Keratinocyte (primary cell): ENCODE data around the gene LDHB. TPM values are rescaled to one million over a fixed set of nuclear protein-coding genes. Genes with fewer than 3 reads are reported as not detected.

Experiments
- DNase-seq: peaks from one replicate; pipeline ENCODE4 v3.0.0-alpha.2; 2011; ENCODE audit warnings: low read depth, missing footprints, low spot score
- FAIRE-seq: peaks from 2 replicates; lab custom pipeline; 2011; peaks lifted over from hg19 to GRCh38; lab: Jason Lieb, UNC
- H2AFZ ChIP-seq: 2 replicates; pipeline ENCODE4 v1.6.0; 2012; ENCODE audit warnings: low read length, control low read depth, inconsistent platforms; ENCODE audit not compliant: control insufficient read depth
- H3K27ac ChIP-seq: 2 replicates; pipeline ENCODE4 v1.5.1; 2011; ENCODE audit warnings: low read length; ENCODE audit not compliant: control insufficient read depth, insufficient read depth
- H3K27me3 ChIP-seq: 3 replicates; pipeline ENCODE4 v1.6.0; 2011; ENCODE audit warnings: low read length; ENCODE audit not compliant: control insufficient read depth, insufficient read depth; ENCODE audit errors: extremely low read depth
- H3K36me3 ChIP-seq, 2 experiments: 2 replicates in 1 of 2; 3 replicates in 1 of 2; pipeline ENCODE4 v1.5.1; 2011; ENCODE audit warnings: low read length in 2 of 2, mild to moderate bottlenecking in 1 of 2; ENCODE audit not compliant: control insufficient read depth in 2 of 2, insufficient read depth in 2 of 2; ENCODE audit errors: extremely low read depth in 1 of 2
- H3K4me1 ChIP-seq: 3 replicates; pipeline ENCODE4 v1.5.1; 2011; ENCODE audit warnings: low read length; ENCODE audit not compliant: control insufficient read depth, insufficient read depth; ENCODE audit errors: extremely low read depth
- H3K4me2 ChIP-seq: 3 replicates; pipeline ENCODE4 v1.6.0; 2011; ENCODE audit warnings: low read depth, low read length; ENCODE audit not compliant: control insufficient read depth, insufficient read depth; ENCODE audit errors: extremely low read depth
- H3K4me3 ChIP-seq, 3 experiments: fragments of 200-600 bp in 1 of 3; sonication (generic) in 1 of 3; 2 replicates in 2 of 3; 3 replicates in 1 of 3; pipeline ENCODE4 v1.5.1; 2011 to 2016; ENCODE audit warnings: low read length in 3 of 3, mild to moderate bottlenecking in 3 of 3, control low read depth in 2 of 3, inconsistent platforms in 1 of 3, low read depth in 1 of 3, mixed read lengths in 1 of 3, mixed run types in 1 of 3, moderate library complexity in 1 of 3; ENCODE audit not compliant: control insufficient read depth in 2 of 3, insufficient read depth in 2 of 3; ENCODE audit errors: extremely low read depth in 1 of 3
- H3K79me2 ChIP-seq: 2 replicates; pipeline ENCODE4 v1.6.0; 2012; ENCODE audit warnings: low read length; ENCODE audit not compliant: control insufficient read depth, insufficient read depth
- H3K9ac ChIP-seq: 3 replicates; pipeline ENCODE4 v1.6.0; 2011; ENCODE audit warnings: low read length; ENCODE audit not compliant: control insufficient read depth, insufficient read depth; ENCODE audit errors: extremely low read depth
- H3K9me1 ChIP-seq: 3 replicates; pipeline ENCODE4 v1.6.0; 2011; ENCODE audit warnings: low read length; ENCODE audit not compliant: control insufficient read depth, insufficient read depth; ENCODE audit errors: extremely low read depth
- H3K9me3 ChIP-seq: 2 replicates; pipeline ENCODE4 v1.5.1; 2012; ENCODE audit warnings: low read depth, low read length; ENCODE audit not compliant: control insufficient read depth
- H4K20me1 ChIP-seq: 3 replicates; pipeline ENCODE4 v1.6.0; 2011; ENCODE audit warnings: low read length; ENCODE audit not compliant: control insufficient read depth, insufficient read depth; ENCODE audit errors: extremely low read depth
- EZH2 ChIP-seq: IDR thresholded peaks from one replicate; pipeline ENCODE4 v1.6.1; 2012; ENCODE audit warnings: inconsistent platforms, mild to moderate bottlenecking, low read length, moderate library complexity
- dilution Hi-C: fragments of 300-500 bp; cut with MboI; formaldehyde crosslinking; loops from one replicate; pipeline ENCODE4 v1.7.0; 2020; ENCODE audit warnings: low sequenced_read_pairs; ENCODE audit not compliant: extremely low pct_ligation_motif_present
- polyA plus RNA-seq, 5 experiments: library from polyadenylated mRNA; depleted of rRNA in 3 of 5; stranded (reverse) in 3 of 5; stranded (forward) in 1 of 5; unstranded in 1 of 5; fragments of >200 nt; gene quantifications; 1 replicate in 1 of 5; 2 replicates in 3 of 5; 3 replicates in 1 of 5; pipeline versions ENCODE4 v1.2.1 to v1.2.3, GENCODE V29; 2011 to 2012; ENCODE audit warnings: missing spikeins in 2 of 5, low read depth in 1 of 5, low replicate concordance in 1 of 5
- TF ChIP-seq, protein P1 (sequence below), 3 experiments: IDR thresholded peaks in 1 of 3; conservative IDR thresholded peaks in 1 of 3; optimal IDR thresholded peaks in 1 of 3; 2 replicates in 2 of 3; 3 replicates in 1 of 3; pipeline versions ENCODE3 to v1.5.1; 2011; ENCODE audit warnings: low read length in 3 of 3, mild to moderate bottlenecking in 3 of 3, moderate library complexity in 2 of 3, control low read depth in 1 of 3, inconsistent platforms in 1 of 3; ENCODE audit not compliant: insufficient read depth in 2 of 3; ENCODE audit errors: extremely low read depth in 1 of 3

Gene LDHB
- polyA plus RNA-seq, 1 donor (not counting 4 experiments of a cell fraction or from before 2014, with no cell fraction given) = 1,063 TPM

GRCh38 chr12:21644516-21644915 lies 13.1 kb downstream of the LDHB start:
- Histone ChIP-seq H3K9me1 (no peaks in the 10 kb centered on the region), H3K4me3 (no peak overlapping the region), H3K27me3 (no peaks in the 10 kb centered on the region), H3K36me3 (peaks cover 9 to 33% of the 10 kb centered on the region in 2 experiments), H3K27ac (peak overlapping the region; percentile 30), H3K4me2 (no peak overlapping the region), H4K20me1 (peaks cover 3% of the 10 kb centered on the region), H3K9me3 (no peaks in the 10 kb centered on the region), H2AFZ (no peak overlapping the region), H3K4me1 (peaks cover 13% of the 10 kb centered on the region), H3K9ac (no peak overlapping the region), H3K79me2 (peaks cover 25% of the 10 kb centered on the region)
- TF ChIP-seq, protein P1, sequence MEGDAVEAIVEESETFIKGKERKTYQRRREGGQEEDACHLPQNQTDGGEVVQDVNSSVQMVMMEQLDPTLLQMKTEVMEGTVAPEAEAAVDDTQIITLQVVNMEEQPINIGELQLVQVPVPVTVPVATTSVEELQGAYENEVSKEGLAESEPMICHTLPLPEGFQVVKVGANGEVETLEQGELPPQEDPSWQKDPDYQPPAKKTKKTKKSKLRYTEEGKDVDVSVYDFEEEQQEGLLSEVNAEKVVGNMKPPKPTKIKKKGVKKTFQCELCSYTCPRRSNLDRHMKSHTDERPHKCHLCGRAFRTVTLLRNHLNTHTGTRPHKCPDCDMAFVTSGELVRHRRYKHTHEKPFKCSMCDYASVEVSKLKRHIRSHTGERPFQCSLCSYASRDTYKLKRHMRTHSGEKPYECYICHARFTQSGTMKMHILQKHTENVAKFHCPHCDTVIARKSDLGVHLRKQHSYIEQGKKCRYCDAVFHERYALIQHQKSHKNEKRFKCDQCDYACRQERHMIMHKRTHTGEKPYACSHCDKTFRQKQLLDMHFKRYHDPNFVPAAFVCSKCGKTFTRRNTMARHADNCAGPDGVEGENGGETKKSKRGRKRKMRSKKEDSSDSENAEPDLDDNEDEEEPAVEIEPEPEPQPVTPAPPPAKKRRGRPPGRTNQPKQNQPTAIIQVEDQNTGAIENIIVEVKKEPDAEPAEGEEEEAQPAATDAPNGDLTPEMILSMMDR (optimal IDR thresholded peaks at IDR 0.05 in 1 of 3, IDR thresholded peaks at IDR 0.05 in 1 of 3, conservative IDR thresholded peaks at IDR 0.05 in 1 of 3; ENCODE audit: extremely low read depth in 1 of 3, insufficient read depth in 2 of 3, low read length in 3 of 3) = no peak
- no peak for TF ChIP-seq EZH2
- dilution Hi-C loops = no loop called here
- FAIRE-seq (no peak), DNase-seq (no peak)

DNA sequence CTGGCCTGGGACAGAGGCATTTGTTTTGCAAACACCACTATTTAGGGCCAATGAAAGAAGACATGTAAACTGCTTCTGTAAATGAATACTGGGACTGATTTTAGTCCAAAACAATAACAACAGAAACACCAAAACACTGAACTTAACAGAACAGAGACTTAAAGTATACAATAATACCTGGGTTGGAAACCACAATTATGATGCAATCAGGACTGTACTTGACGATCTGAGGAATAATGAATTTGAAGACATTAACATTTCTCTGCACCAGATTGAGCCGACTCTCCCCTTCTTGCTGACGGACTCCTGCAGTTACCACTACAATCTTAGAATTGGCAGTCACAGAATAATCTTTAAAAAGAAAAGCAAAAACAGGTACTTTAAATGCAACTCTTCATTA lies 13.9 kb downstream of the LDHB start:
- H3K9me1 ChIP-seq = no peaks in the 10 kb centered on the region
- H3K4me1 ChIP-seq = peaks cover 13% of the 10 kb centered on the region
- H2AFZ ChIP-seq = no peak overlapping the region
- no peak overlapping the region for H3K4me2 ChIP-seq
- H4K20me1 ChIP-seq = peaks cover 3% of the 10 kb centered on the region
- no peak overlapping the region for H3K9ac ChIP-seq
- H3K27me3 ChIP-seq = no peaks in the 10 kb centered on the region
- H3K27ac ChIP-seq = no peak overlapping the region
- DNase-seq (no peak), FAIRE-seq (no peak)
- no peak overlapping the region for H3K4me3 ChIP-seq
- no peaks in the 10 kb centered on the region for H3K9me3 ChIP-seq
- H3K36me3 ChIP-seq = peaks cover 7 to 33% of the 10 kb centered on the region in 2 experiments
- H3K79me2 ChIP-seq = peaks cover 19% of the 10 kb centered on the region
- dilution Hi-C loops = no loop called here
- TF ChIP-seq EZH2 = no peak
- TF ChIP-seq, protein P1 (optimal IDR thresholded peaks at IDR 0.05 in 1 of 3, IDR thresholded peaks at IDR 0.05 in 1 of 3, conservative IDR thresholded peaks at IDR 0.05 in 1 of 3; ENCODE audit: extremely low read depth in 1 of 3, insufficient read depth in 2 of 3, low read length in 3 of 3) = no peak
